Measurements from ENCODE around the gene ALX3.
A peak's percentile ranks its signal among the peaks of the same experiment; 100 is the strongest.
"Not testable (repeated sequence)": the region's sequence is repeated elsewhere in the genome, so short reads cannot be mapped to it uniquely, and the experiment has no call there.

The ALX3 gene

GRCh38 chr1:110088739-110089316 is 18.4 kb upstream of the ALX3 start:
- no peak for DNase-seq

- DNase-seq = peak; percentile 86
Measured at GRCh38 chr1:110087812-110088738, 17.6 kb upstream of the ALX3 start.

DNA sequence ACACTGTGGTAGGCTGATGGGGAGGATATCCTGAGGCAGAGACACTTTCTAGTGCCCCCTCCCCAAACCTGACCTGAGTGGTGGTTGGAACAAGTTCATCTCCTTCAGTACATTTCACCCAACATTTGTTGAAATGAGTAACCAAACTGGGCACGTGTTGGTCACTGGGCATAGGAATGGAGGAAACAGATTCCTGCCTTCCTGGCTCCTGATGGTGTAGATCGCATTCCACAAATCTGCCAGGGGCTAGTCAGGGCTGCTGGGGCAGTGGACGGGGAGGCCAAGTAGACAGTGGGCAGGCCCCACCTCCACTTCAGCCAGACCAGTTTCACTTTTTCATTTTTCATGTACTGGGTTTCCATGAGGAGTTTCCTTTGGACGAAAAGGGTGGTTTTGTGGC is 16.5 kb upstream of the ALX3 start:
- no peak for DNase-seq

DNA sequence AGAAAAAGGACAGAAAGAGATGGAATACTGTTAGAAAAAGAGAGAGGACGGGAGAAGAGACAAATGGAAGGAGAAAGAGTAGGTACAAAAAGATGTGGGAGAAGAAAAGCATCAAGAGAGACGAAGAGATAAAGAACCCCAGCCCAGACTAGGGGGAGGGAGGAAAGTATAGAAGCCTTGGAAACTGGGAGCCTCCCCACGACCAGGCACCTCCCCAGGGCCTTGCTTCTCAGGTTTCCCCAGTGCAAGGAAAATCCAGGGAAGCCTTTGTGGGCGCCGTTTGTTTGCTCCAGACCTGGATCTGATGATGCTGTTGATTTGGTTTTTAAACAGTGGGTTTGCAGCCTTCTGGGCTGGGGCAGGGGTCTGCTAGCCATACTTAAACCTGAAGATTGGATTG is 15.2 kb upstream of the ALX3 start:
- no peak for DNase-seq

GRCh38 chr1:110084227-110085078 is 14.0 kb upstream of the ALX3 start:
- DNase-seq = peak; percentile 63

DNA sequence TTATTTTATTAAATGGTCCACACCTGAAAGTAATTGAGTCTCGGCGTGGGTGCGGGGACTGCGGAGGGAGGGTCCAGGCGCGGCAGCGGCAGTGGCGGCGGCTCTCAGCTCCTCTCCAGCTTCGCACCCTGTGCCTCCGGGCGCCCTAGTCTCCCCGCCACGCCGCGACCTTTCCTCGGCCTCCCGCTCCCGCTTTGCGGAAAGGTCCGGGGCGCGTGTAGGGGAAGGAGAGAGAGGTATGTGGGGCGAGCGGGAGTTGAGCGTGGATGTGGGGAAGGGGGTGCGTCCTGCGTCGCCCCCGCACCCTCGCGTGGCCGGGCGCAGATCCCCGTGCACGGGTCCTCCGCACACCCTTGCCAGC is 13.4 kb upstream of the ALX3 start:
- DNase-seq = no peak

DNA sequence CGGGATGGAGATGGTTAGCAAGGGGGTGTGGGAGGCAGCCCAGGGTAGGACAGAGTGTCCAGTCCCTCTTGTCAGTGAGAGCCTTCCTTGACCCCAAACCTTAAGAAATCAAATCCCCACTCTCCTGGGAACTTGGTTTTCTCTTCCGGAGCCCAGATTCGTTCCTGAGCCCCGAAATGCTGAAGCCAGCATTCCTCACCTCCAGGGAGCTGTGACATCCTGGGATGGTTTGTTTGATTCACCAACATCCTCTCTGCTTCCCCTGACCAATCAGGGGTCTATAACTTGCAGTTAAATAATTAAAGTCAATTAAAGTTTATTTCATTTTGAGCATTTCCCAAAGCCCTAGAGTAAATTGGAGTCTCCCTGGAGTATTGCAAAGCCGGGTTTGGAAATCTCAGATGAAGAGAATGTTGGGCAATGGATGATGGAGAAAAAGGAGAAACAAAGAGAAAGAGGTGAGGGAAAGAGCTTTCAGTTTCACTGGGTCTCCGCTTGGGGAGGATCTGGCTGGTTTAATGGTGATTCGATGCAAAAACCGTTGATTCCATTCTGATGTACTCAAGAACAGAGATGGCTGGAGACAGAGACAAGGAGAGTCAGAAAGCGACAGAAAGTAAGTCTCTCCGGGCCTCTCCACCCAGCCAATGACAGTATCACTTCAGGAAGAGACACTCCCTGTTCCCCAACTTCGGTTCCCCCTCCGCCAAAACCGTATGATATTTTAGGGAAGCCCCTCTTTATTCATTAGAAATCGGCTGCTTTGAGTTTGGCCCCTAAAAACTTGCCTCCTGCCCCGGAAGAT is 12.8 kb upstream of the ALX3 start:
- DNase-seq = peak; percentile 24

GRCh38 chr1:110082477-110082876 is 12.0 kb upstream of the ALX3 start:
- no peak for DNase-seq

- DNase-seq = no peak
Measured at GRCh38 chr1:110081061-110081460, 10.6 kb upstream of the ALX3 start.

DNA sequence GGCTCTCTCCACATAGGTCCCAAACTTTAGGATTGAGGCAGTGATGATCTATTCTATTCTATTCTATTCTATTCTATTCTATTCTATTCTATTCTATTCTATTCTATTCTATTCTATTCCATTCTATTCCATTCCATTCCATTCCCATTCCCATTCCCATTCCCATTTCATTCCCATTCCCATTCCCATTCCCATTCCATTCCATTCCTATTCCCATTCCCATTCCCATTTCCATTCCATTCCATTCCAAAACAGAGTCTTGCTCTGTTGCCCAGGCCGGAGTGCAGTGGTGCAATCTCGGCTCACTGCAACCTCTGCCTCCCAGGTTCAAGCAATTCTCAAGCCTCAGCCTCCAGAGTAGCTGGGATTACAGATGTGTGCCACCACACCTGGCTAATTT is 9.5 kb upstream of the ALX3 start:
- not testable (repeated sequence) for DNase-seq

- DNase-seq = no peak
Measured at GRCh38 chr1:110076789-110077500, 6.5 kb upstream of the ALX3 start.

GRCh38 chr1:110074166-110074565 is 3.7 kb upstream of the ALX3 start:
- no peak for DNase-seq

- no peak for DNase-seq
Measured at GRCh38 chr1:110070282-110070669, 196 bp downstream of the ALX3 start.

GRCh38 chr1:110069404-110070281 is 829 bp downstream of the ALX3 start:
- peak; percentile 60 for DNase-seq

DNA sequence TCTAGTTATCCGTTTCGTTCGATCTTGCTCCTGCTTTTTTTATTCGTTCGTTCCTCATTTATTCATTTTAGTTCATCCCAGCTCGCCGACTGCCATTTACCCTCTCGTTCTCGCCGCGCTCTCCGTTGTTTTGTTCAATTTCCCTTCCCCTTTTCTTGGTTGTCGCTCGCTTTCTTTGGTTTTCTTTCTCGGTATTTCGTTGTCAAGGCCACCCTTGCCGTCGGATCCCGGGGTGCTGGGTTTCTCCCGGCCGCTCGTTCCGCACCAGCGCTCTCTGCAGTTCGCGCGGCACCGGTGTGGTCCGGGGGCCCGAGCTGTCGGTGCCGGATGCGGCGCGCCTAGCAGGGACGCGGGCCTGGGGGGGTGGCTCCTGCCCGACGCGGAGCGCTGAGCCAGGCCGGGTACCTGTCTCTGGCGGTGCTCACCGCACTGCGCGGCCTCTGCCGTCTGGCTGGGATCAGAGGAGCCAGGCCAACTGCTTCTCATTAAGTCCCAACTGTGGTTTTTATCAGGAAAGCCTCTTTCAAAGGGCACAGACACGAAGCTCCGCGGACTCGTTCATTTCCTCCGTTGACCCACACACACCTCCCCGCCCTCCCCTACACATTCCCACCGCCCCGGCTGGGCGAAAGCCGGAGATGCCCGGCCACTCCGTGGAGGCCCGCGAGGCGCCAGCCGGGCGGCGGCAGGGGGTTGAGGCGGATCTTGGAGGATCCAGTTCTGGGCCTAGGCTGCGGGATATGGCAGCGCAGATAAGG is 1.6 kb downstream of the ALX3 start:
- peak; percentile 44 for DNase-seq

GRCh38 chr1:110067893-110068645 is 2.4 kb downstream of the ALX3 start:
- DNase-seq = peak; percentile 49

DNA sequence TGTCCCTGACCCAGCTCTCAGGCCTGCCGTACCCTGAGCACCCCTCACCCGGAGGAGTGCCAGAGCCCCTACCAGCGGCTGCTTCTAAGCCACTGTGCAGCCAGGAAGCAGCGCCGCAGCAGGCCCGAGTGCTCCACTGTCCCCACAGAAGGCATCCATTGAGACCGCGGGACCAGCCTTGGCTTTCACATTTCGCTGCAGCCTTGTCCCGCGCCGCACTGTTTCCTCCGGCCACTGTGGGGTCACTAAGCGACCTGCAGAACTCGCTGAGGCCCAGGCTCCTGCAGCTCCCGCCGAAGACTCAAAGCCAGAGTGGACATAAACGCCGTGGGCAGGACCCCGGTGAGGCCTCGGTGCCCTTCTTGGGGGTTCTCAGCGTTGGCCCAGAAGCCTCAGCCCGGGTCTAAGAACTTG is 3.0 kb downstream of the ALX3 start:
- no peak for DNase-seq

GRCh38 chr1:110065841-110066240 is 4.6 kb downstream of the ALX3 start:
- DNase-seq = no peak

DNA sequence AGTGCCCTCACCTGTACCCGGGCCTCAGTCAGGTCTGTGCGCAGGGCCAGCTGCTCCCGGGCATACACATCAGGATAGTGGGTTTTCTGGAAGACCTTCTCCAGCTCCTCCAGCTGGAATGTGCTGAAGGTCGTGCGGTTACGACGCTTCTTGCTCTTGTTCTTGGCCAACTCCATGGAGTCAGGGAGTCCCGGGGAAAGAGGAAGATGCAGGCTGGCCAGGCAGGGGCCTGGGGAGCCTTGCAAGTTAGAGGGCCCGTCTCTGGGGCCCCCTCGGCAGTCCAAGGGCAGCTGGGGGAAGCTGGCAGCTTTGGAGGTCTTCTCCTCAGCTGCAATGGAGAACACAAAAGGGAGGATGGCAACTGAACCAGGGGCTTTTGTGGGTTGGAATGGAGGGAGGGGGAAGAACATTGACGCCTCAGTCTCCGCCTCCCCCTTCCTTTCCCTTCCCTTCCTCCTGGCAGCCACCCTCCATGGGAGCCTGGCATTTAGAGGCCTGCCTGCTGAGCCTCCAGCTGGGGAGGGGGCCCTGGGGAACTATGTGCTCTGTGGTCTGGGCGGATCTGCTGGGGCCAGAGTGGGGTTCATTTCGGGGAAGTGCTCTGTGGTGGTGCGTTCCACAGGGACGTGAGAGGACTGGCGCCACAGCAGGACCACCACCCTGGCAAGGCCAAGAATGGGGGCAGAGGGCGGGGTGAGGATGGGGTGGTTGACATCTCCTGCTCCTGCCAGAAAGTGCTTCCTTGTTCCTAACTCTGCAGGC is 5.7 kb downstream of the ALX3 start:
- DNase-seq = no peak

Data from hematopoietic multipotent progenitor cell treated with erythropoietin and hydrocortisone succinate and interleukin-3 and kit ligand, for 4 days (in vitro differentiated cells).